NT2/D1 (cell line): ENCODE results near the gene ZBTB18.

Experiments used
- DNase-seq: peaks from one replicate; pipeline ENCODE4 v3.0.0-alpha.2; 2011; ENCODE audit warnings: low read depth, low spot score
- H3K27me3 ChIP-seq: 2 replicates; pipeline ENCODE4 v1.6.0; 2011; ENCODE audit warnings: mild to moderate bottlenecking; ENCODE audit not compliant: insufficient read length, insufficient read depth
- H3K36me3 ChIP-seq: 2 replicates; pipeline ENCODE4 v1.6.1; 2011; ENCODE audit warnings: mild to moderate bottlenecking, low read length, mixed read lengths; ENCODE audit not compliant: insufficient read depth, insufficient read length
- H3K4me1 ChIP-seq: 2 replicates; pipeline ENCODE4 v1.5.1; 2011; ENCODE audit not compliant: insufficient read depth, insufficient read length
- H3K4me3 ChIP-seq: 2 replicates; pipeline ENCODE4 v1.5.1; 2011; ENCODE audit warnings: low read depth; ENCODE audit not compliant: insufficient read length
- H3K9ac ChIP-seq: 2 replicates; pipeline ENCODE4 v1.6.0; 2011; ENCODE audit warnings: low read depth; ENCODE audit not compliant: insufficient read length
- H3K9me3 ChIP-seq: 2 replicates; pipeline ENCODE4 v1.5.1; 2011; ENCODE audit warnings: mild to moderate bottlenecking, low read length; ENCODE audit not compliant: insufficient read depth
- SUZ12 ChIP-seq: IDR thresholded peaks from 2 replicates; pipeline ENCODE4 v1.6.1; 2011; ENCODE audit not compliant: insufficient read length, insufficient read depth; ENCODE audit errors: extremely low read depth
- YY1 ChIP-seq: IDR thresholded peaks from 2 replicates; pipeline ENCODE4 v1.6.1; 2011; ENCODE audit not compliant: insufficient read length, insufficient read depth
- ZNF274 ChIP-seq: IDR thresholded peaks from 2 replicates; pipeline ENCODE4 v1.6.1; 2011; ENCODE audit warnings: mild to moderate bottlenecking, low read depth, low read length

ZBTB18 gene

GRCh38 chr1:244022864-244023440, 28.1 kb upstream of the ZBTB18 start:
- H3K9ac ChIP-seq = no peak overlapping the region
- no peak for DNase-seq
- no peaks in the 10 kb centered on the region for H3K9me3 ChIP-seq

GRCh38 chr1:244027491-244028145, 23.5 kb upstream of the ZBTB18 start:
- Histone ChIP-seq H3K27me3 (no peaks in the 10 kb centered on the region), H3K9me3 (no peaks in the 10 kb centered on the region), H3K9ac (no peak overlapping the region), H3K4me3 (no peak overlapping the region), H3K4me1 (no peaks in the 10 kb centered on the region), H3K36me3 (no peaks in the 10 kb centered on the region)
- DNase-seq = no peak
- TF ChIP-seq ZNF274 (no peak), SUZ12 (no peak), YY1 (no peak)

More at GRCh38 chr1:244022864-244023440, 28.1 kb upstream of the ZBTB18 start:
- no peaks in the 10 kb centered on the region for H3K36me3 ChIP-seq
- H3K4me3 ChIP-seq = no peak overlapping the region
- no peaks in the 10 kb centered on the region for H3K27me3 ChIP-seq
- no peak for TF ChIP-seq ZNF274
- TF ChIP-seq SUZ12 = no peak
- no peak for TF ChIP-seq YY1
- H3K4me1 ChIP-seq = peaks cover 4% of the 10 kb centered on the region

DNA sequence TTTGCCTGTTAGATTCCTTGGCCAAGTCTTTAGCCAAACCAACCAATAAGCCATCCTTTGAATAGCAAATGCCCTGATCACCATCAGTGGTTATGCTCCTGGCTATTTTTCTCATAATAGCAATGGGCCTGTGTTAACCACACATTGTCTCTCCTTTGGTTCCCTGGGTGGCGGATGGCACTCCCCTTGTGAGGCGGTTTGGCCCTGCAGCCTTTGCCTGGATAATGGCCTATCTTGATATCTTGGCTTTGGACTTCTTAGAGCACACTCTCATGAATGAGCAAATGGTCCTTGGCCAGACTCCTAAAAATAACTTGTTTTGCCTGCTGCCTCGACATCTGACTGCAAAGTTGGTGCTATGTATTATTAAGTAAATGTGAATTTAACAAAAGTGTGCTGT, 22.4 kb upstream of the ZBTB18 start:
- no peak for DNase-seq
- H3K9ac ChIP-seq = no peak overlapping the region

GRCh38 chr1:244029124-244029523, 22.0 kb upstream of the ZBTB18 start:
- Histone ChIP-seq H3K9me3 (no peaks in the 10 kb centered on the region), H3K4me3 (no peak overlapping the region), H3K27me3 (no peaks in the 10 kb centered on the region), H3K36me3 (no peaks in the 10 kb centered on the region), H3K9ac (no peak overlapping the region), H3K4me1 (no peaks in the 10 kb centered on the region)
- no peak for DNase-seq
- TF ChIP-seq ZNF274 (no peak), YY1 (no peak), SUZ12 (no peak)

More for the DNA sequence above, 22.4 kb upstream of the ZBTB18 start:
- no peak for TF ChIP-seq SUZ12
- TF ChIP-seq YY1 = no peak
- no peak for TF ChIP-seq ZNF274
- Histone ChIP-seq H3K9me3 (no peaks in the 10 kb centered on the region), H3K36me3 (no peaks in the 10 kb centered on the region), H3K4me1 (no peaks in the 10 kb centered on the region), H3K4me3 (no peak overlapping the region), H3K27me3 (no peaks in the 10 kb centered on the region)

DNA sequence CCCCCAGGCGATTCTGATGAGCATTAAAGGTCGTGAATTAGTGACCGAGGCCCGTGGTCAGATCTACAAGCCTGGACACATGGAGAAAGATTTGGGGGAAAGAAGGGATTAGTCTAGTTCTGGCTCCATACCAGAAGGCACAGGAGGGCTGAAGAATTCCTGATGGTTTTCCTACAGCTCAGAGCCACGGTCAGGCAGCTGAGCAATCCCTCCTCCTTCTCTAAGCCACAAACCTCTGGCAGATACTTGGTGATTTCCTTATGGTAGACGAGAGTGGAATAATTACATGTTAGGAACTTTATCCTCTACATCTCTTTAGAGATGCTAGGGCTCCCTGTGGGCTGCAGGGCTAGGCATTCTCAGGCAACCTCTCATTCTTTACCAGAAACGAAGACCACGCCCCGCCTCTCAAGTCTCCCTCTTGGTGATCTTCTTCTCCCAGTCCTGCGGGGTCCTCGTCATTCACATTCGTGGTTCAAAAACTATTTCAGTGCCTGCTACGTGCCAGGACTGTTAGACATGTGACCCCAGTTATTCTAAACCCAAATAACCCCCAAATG, 20.5 kb upstream of the ZBTB18 start:
- H3K9me3 ChIP-seq = no peaks in the 10 kb centered on the region
- H3K27me3 ChIP-seq = no peaks in the 10 kb centered on the region
- no peaks in the 10 kb centered on the region for H3K4me1 ChIP-seq
- DNase-seq = no peak
- TF ChIP-seq YY1 = no peak
- TF ChIP-seq ZNF274 = no peak
- TF ChIP-seq SUZ12 = no peak
- no peak overlapping the region for H3K9ac ChIP-seq
- H3K4me3 ChIP-seq = no peak overlapping the region
- H3K36me3 ChIP-seq = no peaks in the 10 kb centered on the region

DNA sequence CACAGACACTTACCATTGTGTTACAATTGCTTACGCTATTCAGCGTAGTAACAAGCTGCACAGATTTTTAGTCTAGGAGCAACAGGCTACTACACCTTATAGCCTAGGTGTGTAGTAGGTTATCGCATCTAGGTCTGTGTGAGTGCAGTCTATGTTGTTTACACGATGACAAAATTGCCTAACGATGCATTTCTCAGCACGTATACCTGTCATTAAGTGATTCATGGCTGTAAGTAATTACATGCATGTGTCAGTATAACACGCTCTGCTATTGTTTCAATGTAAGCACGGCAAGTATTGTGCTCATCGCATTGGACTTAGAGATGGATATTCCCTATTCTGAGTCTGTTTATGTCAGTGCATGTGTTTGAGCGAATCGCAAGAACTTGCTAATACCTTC, 15.7 kb upstream of the ZBTB18 start:
- no peak for DNase-seq
- H3K4me3 ChIP-seq = no peak overlapping the region
- no peaks in the 10 kb centered on the region for H3K4me1 ChIP-seq
- H3K36me3 ChIP-seq = no peaks in the 10 kb centered on the region
- no peak overlapping the region for H3K9ac ChIP-seq
- no peaks in the 10 kb centered on the region for H3K27me3 ChIP-seq
- no peaks in the 10 kb centered on the region for H3K9me3 ChIP-seq
- TF ChIP-seq YY1 = no peak
- no peak for TF ChIP-seq SUZ12
- TF ChIP-seq ZNF274 = no peak

DNA sequence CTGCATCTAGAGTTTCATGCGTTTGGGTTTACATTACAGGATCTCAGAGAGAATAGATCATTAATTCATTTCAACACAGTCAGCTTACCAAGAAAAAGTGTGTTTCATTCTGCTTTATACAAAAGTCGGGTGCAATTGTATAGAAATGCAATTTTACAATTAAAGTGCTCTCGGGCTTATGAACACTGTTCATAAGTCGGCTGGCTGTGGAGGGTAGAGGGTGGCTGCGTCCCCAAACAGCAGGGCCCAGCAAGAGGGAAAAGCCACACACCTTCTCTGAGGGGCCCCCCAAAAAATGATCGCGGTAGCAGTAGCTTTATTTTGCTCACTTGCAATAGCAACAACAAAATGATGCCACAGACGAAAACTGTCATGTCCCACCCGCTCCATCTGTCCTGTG, 13.8 kb upstream of the ZBTB18 start:
- Histone ChIP-seq H3K4me3 (no peak overlapping the region), H3K27me3 (no peaks in the 10 kb centered on the region), H3K9me3 (no peaks in the 10 kb centered on the region), H3K36me3 (no peaks in the 10 kb centered on the region), H3K4me1 (no peaks in the 10 kb centered on the region), H3K9ac (no peak overlapping the region)
- TF ChIP-seq SUZ12 (no peak), YY1 (no peak), ZNF274 (no peak)
- no peak for DNase-seq
